SK-N-SH (cell line): ENCODE results near the gene AK5. TPM values are rescaled to one million over a fixed set of nuclear protein-coding genes. Genes with fewer than 3 reads are reported as not detected.

Experiments used
- CTCF ChIA-PET: fragments of 300-600, 350-600 bp; formaldehyde crosslinking; extraction: SDS; loops from one replicate; lab custom pipeline; 2021; lab: Yijun Ruan, JAX
- POLR2A ChIA-PET: fragments of 350-600 bp; sonication (Branson Sonifier 250); formaldehyde crosslinking; extraction: SDS; loops from one replicate; lab custom pipeline; 2020; ENCODE audit warnings: antibody characterized with exemption, inconsistent platforms; lab: Yijun Ruan, JAX
- DNase-seq: peaks from one replicate; pipeline ENCODE4 v3.0.0; 2012
- H2AFZ ChIP-seq: fragments of 200-600 bp; sonication (generic); 2 replicates; pipeline ENCODE4 v1.8.1; 2016; ENCODE audit warnings: antibody characterized with exemption, mild to moderate bottlenecking, low read depth
- H3F3A ChIP-seq: fragments of 200-600 bp; sonication (generic); replicated peaks from 2 replicates; pipeline ENCODE3; 2016; ENCODE audit warnings: antibody characterized with exemption, mild to moderate bottlenecking; ENCODE audit not compliant: insufficient read depth
- H3K27ac ChIP-seq, 2 experiments: fragments of 200-500 bp in 1 of 2; fragments of 200-600 bp in 1 of 2; sonication (Bioruptor generic) in 1 of 2; sonication (generic), shearing (Covaris generic) in 1 of 2; 2 replicates each; pipeline versions ENCODE4 v1.5.1 to v1.6.1; 2014 to 2016; ENCODE audit warnings: low read depth in 2 of 2, inconsistent platforms in 1 of 2, low read length in 1 of 2, mild to moderate bottlenecking in 1 of 2, mixed read lengths in 1 of 2
- H3K27me3 ChIP-seq: fragments of 200-600 bp; sonication (generic), shearing (Covaris generic); 2 replicates; pipeline ENCODE4 v1.6.1; 2016; ENCODE audit warnings: mixed run types; ENCODE audit not compliant: insufficient read depth
- H3K36me3 ChIP-seq, 2 experiments: fragments of 200-500 bp in 1 of 2; fragments of 200-600 bp in 1 of 2; sonication (Bioruptor generic) in 1 of 2; sonication (generic) in 1 of 2; replicated peaks in 1 of 2; 2 replicates each; pipeline versions ENCODE3 to v1.5.1; 2014 to 2016; ENCODE audit warnings: low read length in 1 of 2, mild to moderate bottlenecking in 1 of 2; ENCODE audit not compliant: insufficient read depth in 2 of 2, control insufficient read depth in 1 of 2
- H3K4me1 ChIP-seq, 2 experiments: fragments of 200-500 bp in 1 of 2; fragments of 200-600 bp in 1 of 2; sonication (Bioruptor generic) in 1 of 2; sonication (generic), shearing (Covaris generic) in 1 of 2; 2 replicates each; pipeline versions ENCODE4 v1.5.1 to v1.6.1; 2014 to 2016; ENCODE audit warnings: low read depth in 1 of 2, low read length in 1 of 2, mixed run types in 1 of 2; ENCODE audit not compliant: insufficient read depth in 2 of 2, control insufficient read depth in 1 of 2
- H3K4me2 ChIP-seq: fragments of 200-600 bp; sonication (generic), shearing (Covaris generic); 2 replicates; pipeline ENCODE4 v1.6.1; 2017; ENCODE audit warnings: mixed run types
- H3K4me3 ChIP-seq, 2 experiments: fragments of 200-500 bp in 1 of 2; fragments of 200-600 bp in 1 of 2; sonication (Bioruptor generic) in 1 of 2; sonication (generic), shearing (Covaris generic) in 1 of 2; 2 replicates each; pipeline versions ENCODE4 v1.5.1 to v1.8.1; 2014 to 2016; ENCODE audit warnings: low read depth in 2 of 2, inconsistent platforms in 1 of 2, low read length in 1 of 2, mild to moderate bottlenecking in 1 of 2, mixed read lengths in 1 of 2, moderate library complexity in 1 of 2
- H3K79me2 ChIP-seq: fragments of 200-600 bp; sonication (generic); 2 replicates; pipeline ENCODE4 v1.8.1; 2017; ENCODE audit warnings: mild to moderate bottlenecking; ENCODE audit not compliant: insufficient read depth
- H3K9ac ChIP-seq: fragments of 200-600 bp; sonication (generic); 2 replicates; pipeline ENCODE4 v1.6.1; 2017; ENCODE audit warnings: mixed run types
- H3K9me2 ChIP-seq: fragments of 200-600 bp; sonication (generic); 2 replicates; pipeline ENCODE4 v1.6.1; 2017; ENCODE audit warnings: mixed run types
- H3K9me3 ChIP-seq: fragments of 200-600 bp; sonication (generic); 2 replicates; pipeline ENCODE4 v1.6.1; 2017; ENCODE audit warnings: mixed run types, mild to moderate bottlenecking, moderate library complexity
- H4K20me1 ChIP-seq: fragments of 200-600 bp; sonication (generic); 2 replicates; pipeline ENCODE4 v1.6.1; 2017; ENCODE audit warnings: mild to moderate bottlenecking, mixed run types; ENCODE audit not compliant: insufficient read depth
- CHD2 ChIP-seq: fragments of 150-350 bp; IDR thresholded peaks from 2 replicates; pipeline ENCODE4 v1.6.1; 2018; ENCODE audit warnings: low read length; ENCODE audit not compliant: partially characterized antibody
- EZH2phosphoT487 ChIP-seq: fragments of 200-600 bp; sonication (generic); IDR thresholded peaks from 2 replicates; pipeline ENCODE4 v1.6.1; 2017; ENCODE audit warnings: low read depth, mixed run types, mild to moderate bottlenecking, antibody characterized with exemption, moderate library complexity, borderline replicate concordance
- FOSL2 ChIP-seq: IDR thresholded peaks from 2 replicates; pipeline ENCODE4 v1.4.0; 2012; ENCODE audit warnings: low read depth, mild to moderate bottlenecking, moderate library complexity, borderline replicate concordance
- FOXJ3 ChIP-seq: sonication (generic); formaldehyde crosslinking; IDR thresholded peaks from 2 replicates; pipeline ENCODE4 v1.5.1; 2020; ENCODE audit warnings: mild to moderate bottlenecking, missing genetic modification reagents
- FOXM1 ChIP-seq: IDR thresholded peaks from 2 replicates; pipeline ENCODE4 v1.4.0; 2012; ENCODE audit warnings: low read depth, mild to moderate bottlenecking
- MXI1 ChIP-seq: IDR thresholded peaks from 2 replicates; pipeline ENCODE4 v1.6.1; 2012; ENCODE audit warnings: mild to moderate bottlenecking, low read depth, low read length, improper control_type of control experiment
- POLR2AphosphoS5 ChIP-seq: IDR thresholded peaks from 2 replicates; pipeline ENCODE4 v1.6.1; 2012; ENCODE audit warnings: low read depth, low read length
- RAD21 ChIP-seq: IDR thresholded peaks from 2 replicates; pipeline ENCODE4 v1.6.1; 2012; ENCODE audit warnings: mild to moderate bottlenecking, low read length
- RCOR1 ChIP-seq: fragments of 150-350 bp; IDR thresholded peaks from 2 replicates; pipeline ENCODE4 v1.6.1; 2017; ENCODE audit warnings: antibody characterized with exemption, low read length
- REST ChIP-seq: IDR thresholded peaks from 2 replicates; pipeline ENCODE4 v1.6.1; 2012; ENCODE audit warnings: mild to moderate bottlenecking, low read depth, low read length, moderate library complexity
- RFX5 ChIP-seq: IDR thresholded peaks from 2 replicates; pipeline ENCODE4 v1.6.1; 2012; ENCODE audit warnings: mild to moderate bottlenecking, improper control_type of control experiment, low read length
- RXRA ChIP-seq: IDR thresholded peaks from 2 replicates; pipeline ENCODE4 v1.4.0; 2012; ENCODE audit warnings: low read depth, mild to moderate bottlenecking, borderline replicate concordance
- SMC3 ChIP-seq: IDR thresholded peaks from 2 replicates; pipeline ENCODE4 v1.6.1; 2012; ENCODE audit warnings: low read depth, low read length, improper control_type of control experiment
- TCF12 ChIP-seq: IDR thresholded peaks from 2 replicates; pipeline ENCODE4 v1.4.0; 2012
- USF1 ChIP-seq: IDR thresholded peaks from 2 replicates; pipeline ENCODE4 v1.4.0; 2012; ENCODE audit warnings: low read depth, borderline replicate concordance
- USF2 ChIP-seq: fragments of 150-350 bp; IDR thresholded peaks from 2 replicates; pipeline ENCODE4 v1.6.1; 2017; ENCODE audit warnings: antibody characterized with exemption, low read length, low read depth, borderline replicate concordance
- YY1 ChIP-seq: IDR thresholded peaks from 2 replicates; pipeline ENCODE4 v1.4.0; 2012; ENCODE audit warnings: low read depth, mild to moderate bottlenecking
- ZBTB33 ChIP-seq: IDR thresholded peaks from 2 replicates; pipeline ENCODE4 v1.4.0; 2012; ENCODE audit warnings: low read depth, borderline replicate concordance
- WGBS: methylation state at CpG from one replicate; pipeline ENCODE4 v1.1.6; 2017; ENCODE audit warnings: low lambda C conversion rate; 5-methylcytosine and 5-hydroxymethylcytosine counted together
- polyA plus RNA-seq, 3 experiments: library from polyadenylated mRNA; depleted of rRNA; stranded (reverse); fragments of >200 nt; gene quantifications; 2 replicates each; pipeline ENCODE4 v1.2.3, GENCODE V29; 2012

AK5 gene
- polyA plus RNA-seq, 1 of the 3 experiments (the other 2 are of a cell fraction), result 22.9 TPM

GRCh38 chr1:77558591-77559164, 276.9 kb downstream of the AK5 start:
- Histone ChIP-seq H3K79me2 (no peaks in the 10 kb centered on the region), H3K4me2 (no peak overlapping the region), H3K9me3 (no peaks in the 10 kb centered on the region), H3K36me3 (peaks cover 37% of the 10 kb centered on the region in 2 experiments), H2AFZ (no peak overlapping the region), H3K4me3 (no peak overlapping the region), H3K27me3 (no peaks in the 10 kb centered on the region), H4K20me1 (no peaks in the 10 kb centered on the region), H3K9me2 (no peaks in the 10 kb centered on the region), H3F3A (peaks cover 4% of the 10 kb centered on the region), H3K9ac (no peak overlapping the region), H3K27ac (no peak overlapping the region), H3K4me1 (peaks cover 0 to 6% of the 10 kb centered on the region in 2 experiments; a peak in 2 of 4 replicates)
- POLR2A ChIA-PET, result no interaction called here
- CTCF ChIA-PET, result interaction anchor here (3.7 kb wide), 1 partner anchor 25 kb away, joined by 14 read pairs; no protein-coding TSS in a partner anchor
- TF ChIP-seq POLR2AphosphoS5 (no peak), FOXM1 (no peak), RXRA (no peak), EZH2phosphoT487 (no peak), YY1 (no peak), REST (no peak)
- 98% methylated on average over 5 of the region's 5 CpGs for WGBS
- DNase-seq, result no peak

GRCh38 chr1:77560741-77561140, 278.9 kb downstream of the AK5 start:
- H3K36me3 ChIP-seq, result peaks cover 54 to 56% of the 10 kb centered on the region in 2 experiments
- POLR2A ChIA-PET, result no interaction called here
- WGBS, result 97% methylated on average over 5 of the region's 5 CpGs

More at GRCh38 chr1:77560741-77561140, 278.9 kb downstream of the AK5 start:
- H3K9me2 ChIP-seq, result no peaks in the 10 kb centered on the region
- H3K4me2 ChIP-seq, result no peak overlapping the region
- no peaks in the 10 kb centered on the region for H3K79me2 ChIP-seq
- H3K9ac ChIP-seq, result no peak overlapping the region
- no peak overlapping the region for H2AFZ ChIP-seq
- TF ChIP-seq YY1 (no peak), POLR2AphosphoS5 (no peak), RXRA (no peak), MXI1 (no peak), RCOR1 (no peak), ZBTB33 (no peak), RAD21 (no peak), FOSL2 (no peak), RFX5 (no peak), FOXJ3 (CRISPR knock-in tag) (no peak), SMC3 (no peak), USF2 (no peak), TCF12 (no peak), CHD2 (no peak), USF1 (no peak)
- no peaks in the 10 kb centered on the region for H3K27me3 ChIP-seq
- H3K4me1 ChIP-seq, result peaks cover 0 to 20% of the 10 kb centered on the region in 2 experiments; a peak in 2 of 4 replicates
- H3F3A ChIP-seq, result peaks cover 12% of the 10 kb centered on the region
- CTCF ChIA-PET, result interaction anchor here (1.3 kb wide), 1 partner anchor 27 kb away, joined by 3 read pairs; no protein-coding TSS in a partner anchor
- H3K27ac ChIP-seq, result no peak overlapping the region
- DNase-seq, result no peak
- no peaks in the 10 kb centered on the region for H3K9me3 ChIP-seq
- H3K4me3 ChIP-seq, result no peak overlapping the region
- H4K20me1 ChIP-seq, result no peaks in the 10 kb centered on the region
